HepG2 (cell line): ENCODE results near the gene GRK3. TPM values are rescaled to one million over a fixed set of nuclear protein-coding genes. Genes with fewer than 3 reads are reported as not detected.

Experiments
- ATAC-seq: fragments of 200-7000 bp; cut with Tn5 transposase; 3 replicates; pipeline ENCODE4 v1.9.1; 2020; ENCODE audit warnings: mild to moderate bottlenecking, moderate library complexity
- BruUV-seq: library from RNA; stranded (reverse); fragments of 400-500 nt; replicated peaks from 2 replicates; lab custom pipeline; 2021; lab: Mats Ljungman, UMichigan
- CTCF ChIA-PET: fragments of 300-600 bp; formaldehyde crosslinking; extraction: SDS; loops from one replicate; lab custom pipeline; 2021; ENCODE audit warnings: low total read pairs, inconsistent platforms, low intra/inter-chr PET ratio; lab: Yijun Ruan, JAX
- POLR2A ChIA-PET: fragments of 350-600 bp; sonication (Branson Sonifier 250); formaldehyde crosslinking; loops from one replicate; lab custom pipeline; 2020; ENCODE audit warnings: antibody characterized with exemption, inconsistent platforms; lab: Yijun Ruan, JAX
- DNase-seq: peaks from one replicate; pipeline ENCODE4 v3.0.0-alpha.2; 2015; ENCODE audit warnings: low spot score
- FAIRE-seq: peaks from 3 replicates; lab custom pipeline; 2011; peaks lifted over from hg19 to GRCh38; lab: Jason Lieb, UNC
- H2AFZ ChIP-seq: one replicate; pipeline ENCODE4 v1.6.1; 2011; ENCODE audit warnings: low read length, inconsistent platforms
- H3K27ac ChIP-seq: fragments of 300-600 bp; 3 replicates; pipeline ENCODE4 v1.8.0; 2011; ENCODE audit warnings: mixed run types, mild to moderate bottlenecking, mixed read lengths, low read length, inconsistent platforms; ENCODE audit not compliant: insufficient read depth; ENCODE audit errors: extremely low read length
- H3K27me3 ChIP-seq, 2 experiments: fragments of 200-600 bp in 1 of 2; 2 replicates in 1 of 2; 3 replicates in 1 of 2; pipeline versions ENCODE4 v1.6.0 to v1.8.0; 2011; ENCODE audit warnings: low read length in 2 of 2, mild to moderate bottlenecking in 2 of 2, moderate library complexity in 2 of 2, inconsistent platforms in 1 of 2; ENCODE audit not compliant: insufficient read depth in 2 of 2, control insufficient read depth in 1 of 2
- H3K36me3 ChIP-seq, 2 experiments: fragments of 200-600 bp in 1 of 2; replicated peaks in 1 of 2; 2 replicates in 1 of 2; 3 replicates in 1 of 2; pipeline versions ENCODE4 v1.5.1 to v1.8.0; 2011; ENCODE audit warnings: low read length in 2 of 2, inconsistent platforms in 1 of 2; ENCODE audit not compliant: insufficient read depth in 2 of 2, control insufficient read depth in 1 of 2
- H3K4me1 ChIP-seq: 2 replicates; pipeline ENCODE4 v1.5.1; 2012; ENCODE audit warnings: low read length, inconsistent platforms; ENCODE audit not compliant: insufficient read depth
- H3K4me2 ChIP-seq: 2 replicates; pipeline ENCODE4 v1.6.0; 2011; ENCODE audit warnings: low read depth, low read length, inconsistent platforms
- H3K4me3 ChIP-seq, 3 experiments: fragments of 200-600 bp in 1 of 3; sonication (generic), shearing (Covaris generic) in 1 of 3; replicated peaks in 1 of 3; 2 replicates each; pipeline ENCODE4 v1.5.1; 2011 to 2016; ENCODE audit warnings: low read length in 3 of 3, inconsistent platforms in 2 of 3, low read depth in 2 of 3, mild to moderate bottlenecking in 2 of 3, control low read depth in 1 of 3, mixed read lengths in 1 of 3; ENCODE audit not compliant: insufficient read depth in 1 of 3
- H3K79me2 ChIP-seq: one replicate; pipeline ENCODE4 v1.6.1; 2011; ENCODE audit warnings: low read length, inconsistent platforms; ENCODE audit not compliant: insufficient read depth
- H3K9ac ChIP-seq: 2 replicates; pipeline ENCODE4 v1.6.0; 2011; ENCODE audit warnings: mild to moderate bottlenecking, low read depth, low read length, inconsistent platforms; ENCODE audit not compliant: insufficient read depth
- H3K9me3 ChIP-seq: 2 replicates; pipeline ENCODE4 v1.5.1; 2012; ENCODE audit warnings: mild to moderate bottlenecking, low read length
- H4K20me1 ChIP-seq: 2 replicates; pipeline ENCODE4 v1.6.0; 2011; ENCODE audit warnings: inconsistent platforms, mild to moderate bottlenecking, low read length, moderate library complexity; ENCODE audit not compliant: insufficient read depth
- ATAD3A ChIP-seq: sonication (generic); formaldehyde crosslinking; IDR thresholded peaks from 2 replicates; pipeline ENCODE4 v1.4.0; 2020; ENCODE audit warnings: missing genetic modification reagents
- CBX1 ChIP-seq: IDR thresholded peaks from one replicate; pipeline ENCODE4 v1.6.1; 2016; ENCODE audit warnings: antibody characterized with exemption, low read depth
- GABPB1 ChIP-seq: IDR thresholded peaks from 2 replicates; pipeline ENCODE4 v1.6.1; 2016; ENCODE audit warnings: mild to moderate bottlenecking, missing genetic modification reagents, moderate library complexity, missing compliant biosample characterization
- HDAC1 ChIP-seq: sonication (generic); formaldehyde crosslinking; IDR thresholded peaks from 2 replicates; pipeline ENCODE4 v1.5.1; 2020; ENCODE audit warnings: mild to moderate bottlenecking, missing genetic modification reagents
- ISX ChIP-seq: sonication (generic); formaldehyde crosslinking; conservative IDR thresholded peaks from 2 replicates; pipeline ENCODE4 v1.5.0; 2020; ENCODE audit warnings: missing genetic modification reagents
- MED13 ChIP-seq: sonication (generic); formaldehyde crosslinking; IDR thresholded peaks from 2 replicates; pipeline ENCODE4 v1.5.0; 2020; ENCODE audit warnings: missing genetic modification reagents
- NR1H2 ChIP-seq: sonication (generic); formaldehyde crosslinking; IDR thresholded peaks from 2 replicates; pipeline ENCODE4 v1.8.1; 2022; ENCODE audit warnings: low read depth, missing genetic modification reagents, borderline replicate concordance
- PPARG ChIP-seq: conservative IDR thresholded peaks from 2 replicates; pipeline ENCODE4 v1.6.1; 2016; ENCODE audit warnings: missing biosample characterization, missing genetic modification reagents
- PRPF4 ChIP-seq: fragments of 200-400 bp; formaldehyde crosslinking; IDR thresholded peaks from 2 replicates; pipeline ENCODE4 v1.6.1; 2016; ENCODE audit warnings: low read length, low read depth; ENCODE audit not compliant: poor library complexity, severe bottlenecking
- RNF2 ChIP-seq: fragments of 450-650 bp; conservative IDR thresholded peaks from 2 replicates; pipeline ENCODE4 v1.6.1; 2016; ENCODE audit warnings: low read depth
- TSC22D2 ChIP-seq: sonication (generic); formaldehyde crosslinking; IDR thresholded peaks from 2 replicates; pipeline ENCODE4 v1.5.1; 2020; ENCODE audit warnings: missing genetic modification reagents, mild to moderate bottlenecking, borderline replicate concordance
- ZNF7 ChIP-seq: IDR thresholded peaks from 2 replicates; pipeline ENCODE4 v1.6.1; 2016; ENCODE audit warnings: missing biosample characterization, missing genetic modification reagents
- WGBS: methylation state at CpG from one replicate; pipeline ENCODE4 v1.1.6; 2017; ENCODE audit warnings: low lambda C conversion rate; 5-methylcytosine and 5-hydroxymethylcytosine counted together
- in situ Hi-C: cut with HindIII; loops from 2 replicates; pipeline ENCODE4 v1.10.0; 2017; ENCODE audit warnings: low pct_unique_long_range_greater_than_20kb; ENCODE audit not compliant: extremely low pct_ligation_motif_present
- intact Hi-C: fragments of 100-400 bp; cut with micrococcal nuclease; formaldehyde crosslinking; loops from one replicate; pipeline ENCODE4 v1.10.0; 2022; ENCODE audit not compliant: unreplicated experiment
- polyA plus RNA-seq, 8 experiments: library from polyadenylated mRNA; depleted of rRNA in 3 of 8; stranded (reverse) in 7 of 8; unstranded in 1 of 8; fragments of >200 nt; fragmentation: Illumina TruSeq in 4 of 8; extraction: Trizol in 4 of 8; gene quantifications; 2 replicates each; pipeline versions ENCODE4 v1.2.1 to v1.2.3, GENCODE V29; 2011 to 2016; ENCODE audit warnings: low read depth in 4 of 8, missing spikeins in 1 of 8, mixed read lengths in 1 of 8; ENCODE audit not compliant: insufficient read depth in 1 of 8
- total RNA-seq, 5 experiments: library from RNA; depleted of rRNA; stranded (reverse); fragments of >200 nt; fragmentation: Illumina TruSeq; extraction: Trizol; gene quantifications; 2 replicates each; pipeline ENCODE4 v1.2.3, GENCODE V29; 2016; ENCODE audit warnings: low read depth in 1 of 5
- TF ChIP-seq, protein P1 (sequence below): sonication (generic); formaldehyde crosslinking; IDR thresholded peaks from 2 replicates; pipeline ENCODE4 v1.4.0; 2020; ENCODE audit warnings: missing genetic modification reagents
- TF ChIP-seq, protein P2 (sequence below): sonication (generic); formaldehyde crosslinking; IDR thresholded peaks from 2 replicates; pipeline ENCODE4 v1.8.1; 2023; ENCODE audit warnings: mild to moderate bottlenecking, missing genetic modification reagents
- TF ChIP-seq, protein P3 (sequence below): sonication (generic); formaldehyde crosslinking; IDR thresholded peaks from 2 replicates; pipeline ENCODE4 v1.8.0; 2022; ENCODE audit warnings: missing genetic modification reagents, low read depth, mild to moderate bottlenecking, borderline replicate concordance
- TF ChIP-seq, protein P4 (sequence below): sonication (generic); formaldehyde crosslinking; conservative IDR thresholded peaks from 2 replicates; pipeline ENCODE4 v1.8.1; 2023; ENCODE audit warnings: missing genetic modification reagents
- TF ChIP-seq, protein P5 (sequence below): sonication (generic); formaldehyde crosslinking; IDR thresholded peaks from 2 replicates; pipeline ENCODE4 v1.4.0; 2020; ENCODE audit warnings: low read depth, mild to moderate bottlenecking, missing genetic modification reagents

The GRK3 gene
- total and polyA plus RNA-seq, 2 of the 13 experiments (the other 11 are each of a cell fraction or from before 2014, with no cell fraction given) = 8.5 to 16.7 TPM

DNA sequence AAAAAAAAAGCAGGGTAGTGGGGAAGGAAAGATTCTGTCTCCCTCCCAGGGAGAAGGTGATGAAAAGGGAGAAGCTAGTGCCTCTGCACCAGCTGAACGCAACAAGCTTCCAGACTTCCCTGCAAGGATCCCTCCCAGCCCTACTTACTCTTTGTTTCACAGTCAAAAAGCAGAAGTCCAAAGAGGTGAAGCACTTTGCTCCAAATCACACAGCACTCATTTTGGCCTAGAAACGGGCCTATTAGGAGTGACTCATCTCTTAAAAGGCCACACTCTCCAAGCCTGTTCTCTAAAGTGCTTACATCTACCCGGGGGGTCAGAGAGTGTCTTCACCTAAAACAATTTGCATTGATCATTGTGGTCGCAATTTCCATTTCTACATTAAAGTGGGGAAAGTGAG lies 17.7 kb upstream of the GRK3 start:
- Histone ChIP-seq H3K9ac (no peak overlapping the region), H4K20me1 (no peaks in the 10 kb centered on the region), H3K27ac (no peak overlapping the region), H3K4me1 (peaks cover 35% of the 10 kb centered on the region), H3K79me2 (no peaks in the 10 kb centered on the region), H3K4me2 (no peak overlapping the region), H3K9me3 (no peaks in the 10 kb centered on the region), H3K4me3 (no peak overlapping the region), H3K27me3 (no peaks in the 10 kb centered on the region; a peak in 1 of 5 replicates), H3K36me3 (no peaks in the 10 kb centered on the region), H2AFZ (no peak overlapping the region)
- intact Hi-C loops = no loop called here
- ATAC-seq (no peak), DNase-seq (no peak), FAIRE-seq (no peak)
- BruUV-seq = no TSS peak
- WGBS = 69% methylated on average over 4 of the region's 4 CpGs
- in situ Hi-C loops = no loop called here
- POLR2A ChIA-PET = no interaction called here
- CTCF ChIA-PET = no interaction called here
- TF ChIP-seq, protein P1, sequence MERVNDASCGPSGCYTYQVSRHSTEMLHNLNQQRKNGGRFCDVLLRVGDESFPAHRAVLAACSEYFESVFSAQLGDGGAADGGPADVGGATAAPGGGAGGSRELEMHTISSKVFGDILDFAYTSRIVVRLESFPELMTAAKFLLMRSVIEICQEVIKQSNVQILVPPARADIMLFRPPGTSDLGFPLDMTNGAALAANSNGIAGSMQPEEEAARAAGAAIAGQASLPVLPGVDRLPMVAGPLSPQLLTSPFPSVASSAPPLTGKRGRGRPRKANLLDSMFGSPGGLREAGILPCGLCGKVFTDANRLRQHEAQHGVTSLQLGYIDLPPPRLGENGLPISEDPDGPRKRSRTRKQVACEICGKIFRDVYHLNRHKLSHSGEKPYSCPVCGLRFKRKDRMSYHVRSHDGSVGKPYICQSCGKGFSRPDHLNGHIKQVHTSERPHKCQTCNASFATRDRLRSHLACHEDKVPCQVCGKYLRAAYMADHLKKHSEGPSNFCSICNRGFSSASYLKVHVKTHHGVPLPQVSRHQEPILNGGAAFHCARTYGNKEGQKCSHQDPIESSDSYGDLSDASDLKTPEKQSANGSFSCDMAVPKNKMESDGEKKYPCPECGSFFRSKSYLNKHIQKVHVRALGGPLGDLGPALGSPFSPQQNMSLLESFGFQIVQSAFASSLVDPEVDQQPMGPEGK (CRISPR knock-in tag) = no peak
- TF ChIP-seq, protein P2, sequence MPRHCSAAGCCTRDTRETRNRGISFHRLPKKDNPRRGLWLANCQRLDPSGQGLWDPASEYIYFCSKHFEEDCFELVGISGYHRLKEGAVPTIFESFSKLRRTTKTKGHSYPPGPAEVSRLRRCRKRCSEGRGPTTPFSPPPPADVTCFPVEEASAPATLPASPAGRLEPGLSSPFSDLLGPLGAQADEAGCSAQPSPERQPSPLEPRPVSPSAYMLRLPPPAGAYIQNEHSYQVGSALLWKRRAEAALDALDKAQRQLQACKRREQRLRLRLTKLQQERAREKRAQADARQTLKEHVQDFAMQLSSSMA = no peak
- TF ChIP-seq NR1H2 (CRISPR knock-in tag) = no peak
- TF ChIP-seq, protein P3, sequence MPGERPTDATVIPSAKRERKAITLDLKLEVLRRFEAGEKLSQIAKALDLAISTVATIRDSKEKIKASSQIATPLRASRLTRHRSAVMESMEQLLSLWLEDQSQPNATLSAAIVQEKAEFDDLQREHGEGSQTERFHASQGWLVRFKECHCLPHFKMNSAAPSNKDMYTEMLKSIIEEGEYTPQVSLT = no peak
- TF ChIP-seq, protein P4, sequence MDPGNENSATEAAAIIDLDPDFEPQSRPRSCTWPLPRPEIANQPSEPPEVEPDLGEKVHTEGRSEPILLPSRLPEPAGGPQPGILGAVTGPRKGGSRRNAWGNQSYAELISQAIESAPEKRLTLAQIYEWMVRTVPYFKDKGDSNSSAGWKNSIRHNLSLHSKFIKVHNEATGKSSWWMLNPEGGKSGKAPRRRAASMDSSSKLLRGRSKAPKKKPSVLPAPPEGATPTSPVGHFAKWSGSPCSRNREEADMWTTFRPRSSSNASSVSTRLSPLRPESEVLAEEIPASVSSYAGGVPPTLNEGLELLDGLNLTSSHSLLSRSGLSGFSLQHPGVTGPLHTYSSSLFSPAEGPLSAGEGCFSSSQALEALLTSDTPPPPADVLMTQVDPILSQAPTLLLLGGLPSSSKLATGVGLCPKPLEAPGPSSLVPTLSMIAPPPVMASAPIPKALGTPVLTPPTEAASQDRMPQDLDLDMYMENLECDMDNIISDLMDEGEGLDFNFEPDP (CRISPR knock-in tag) = no peak
- TF ChIP-seq PPARG (CRISPR knock-in tag) = no peak
- TF ChIP-seq, protein P5, sequence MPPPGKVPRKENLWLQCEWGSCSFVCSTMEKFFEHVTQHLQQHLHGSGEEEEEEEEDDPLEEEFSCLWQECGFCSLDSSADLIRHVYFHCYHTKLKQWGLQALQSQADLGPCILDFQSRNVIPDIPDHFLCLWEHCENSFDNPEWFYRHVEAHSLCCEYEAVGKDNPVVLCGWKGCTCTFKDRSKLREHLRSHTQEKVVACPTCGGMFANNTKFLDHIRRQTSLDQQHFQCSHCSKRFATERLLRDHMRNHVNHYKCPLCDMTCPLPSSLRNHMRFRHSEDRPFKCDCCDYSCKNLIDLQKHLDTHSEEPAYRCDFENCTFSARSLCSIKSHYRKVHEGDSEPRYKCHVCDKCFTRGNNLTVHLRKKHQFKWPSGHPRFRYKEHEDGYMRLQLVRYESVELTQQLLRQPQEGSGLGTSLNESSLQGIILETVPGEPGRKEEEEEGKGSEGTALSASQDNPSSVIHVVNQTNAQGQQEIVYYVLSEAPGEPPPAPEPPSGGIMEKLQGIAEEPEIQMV (CRISPR knock-in tag) = no peak
- TF ChIP-seq GABPB1 (CRISPR knock-in tag) = no peak
- TF ChIP-seq ZNF7 = no peak
- TF ChIP-seq ATAD3A (CRISPR knock-in tag) = no peak
- no peak for TF ChIP-seq MED13 (CRISPR knock-in tag)
- TF ChIP-seq CBX1 = no peak
- no peak for TF ChIP-seq ISX (CRISPR knock-in tag)
- TF ChIP-seq PRPF4 = no peak
- no peak for TF ChIP-seq TSC22D2
- TF ChIP-seq RNF2 = no peak
- no peak for TF ChIP-seq HDAC1 (CRISPR knock-in tag)
